Measurements from ENCODE around the gene RRP36.
"Not testable (repeated sequence)": the region's sequence is repeated elsewhere in the genome, so short reads cannot be mapped to it uniquely, and the experiment has no call there.

Gene RRP36

GRCh38 chr6:43040542-43041257, 19.3 kb downstream of the RRP36 start:
- no peak for DNase-seq

- DNase-seq: not testable (repeated sequence)
Measured at GRCh38 chr6:43041475-43041874, 20.1 kb downstream of the RRP36 start.

GRCh38 chr6:43043310-43043709, 21.9 kb downstream of the RRP36 start:
- DNase-seq: no peak

- DNase-seq: no peak
Measured at GRCh38 chr6:43045371-43045930, 24.0 kb downstream of the RRP36 start.

- DNase-seq: no peak
Measured at GRCh38 chr6:43047998-43048397, 26.6 kb downstream of the RRP36 start.

- no peak for DNase-seq
Measured at GRCh38 chr6:43050981-43051380, 29.6 kb downstream of the RRP36 start.

- DNase-seq: no peak
Measured at GRCh38 chr6:43052225-43052841, 30.9 kb downstream of the RRP36 start.

GRCh38 chr6:43052842-43053544, 31.6 kb downstream of the RRP36 start:
- DNase-seq: no peak

GRCh38 chr6:43053545-43054205, 32.3 kb downstream of the RRP36 start, which contains the start of gene CUL7:
TSS of gene CUL7 (minus strand) at chr6:43053851. CDS start at chr6:43052788, 1,063 bp downstream.
- peak; percentile 95 for DNase-seq

- no peak for DNase-seq
Measured at GRCh38 chr6:43054206-43054943, 33.0 kb downstream of the RRP36 start.

- no peak for DNase-seq
Measured at GRCh38 chr6:43055966-43056365, 34.5 kb downstream of the RRP36 start.

GRCh38 chr6:43058531-43058930, 37.1 kb downstream of the RRP36 start:
- no peak for DNase-seq

- DNase-seq: peak; percentile 98
Measured at GRCh38 chr6:43059168-43060033, 38.0 kb downstream of the RRP36 start, which contains the start of the genes KLC4 and MRPL2. TSS of gene KLC4 (plus strand) at chr6:43059631. CDS start at chr6:43061336, 1,705 bp downstream. TSS of gene MRPL2 (minus strand) at chr6:43059434. CDS start at chr6:43059381, 53 bp downstream.

- DNase-seq: no peak
Measured at GRCh38 chr6:43060034-43060754, 38.8 kb downstream of the RRP36 start.

- DNase-seq: no peak
Measured at GRCh38 chr6:43060755-43061633, 39.6 kb downstream of the RRP36 start.

GRCh38 chr6:43061861-43062260, 40.4 kb downstream of the RRP36 start:
- no peak for DNase-seq

- no peak for DNase-seq
Measured at GRCh38 chr6:43062818-43063217, 41.4 kb downstream of the RRP36 start.

GRCh38 chr6:43070028-43070632, 48.7 kb downstream of the RRP36 start:
- peak; percentile 13 for DNase-seq
